ENCODE measurements around the gene NUP210. TPM values are rescaled to one million over a fixed set of nuclear protein-coding genes. Genes with fewer than 3 reads are reported as not detected.

The NUP210 gene
- total and polyA plus RNA-seq, 5 experiments from 2014 or later, result 37.3 to 150 (median 82.7) TPM

DNA sequence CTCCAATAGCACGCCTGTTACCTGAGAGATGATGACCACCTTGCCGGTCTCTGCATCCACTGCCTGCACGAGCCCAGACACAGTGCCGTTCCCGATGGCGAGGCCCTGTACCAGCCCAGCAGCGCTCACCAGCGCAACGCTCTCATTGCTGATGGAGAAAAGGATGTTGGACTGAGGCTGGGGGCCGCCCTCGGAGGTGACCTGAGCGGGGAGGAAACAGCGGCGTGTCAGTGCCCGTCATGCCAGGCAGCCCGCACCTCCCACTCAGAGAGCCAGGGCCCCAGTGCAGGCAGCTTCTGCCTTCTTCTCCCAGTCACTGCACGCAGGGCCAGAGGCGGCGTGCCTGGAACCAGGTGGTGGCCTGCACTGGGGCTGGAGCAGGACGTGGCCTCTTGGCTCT is 80.3 kb downstream of the NUP210 start:
- H3K9me3 Mint-ChIP-seq, result no peaks in the 10 kb centered on the region
- peaks cover 0 to 81% (median 12%) of the 10 kb centered on the region in 3 donors for H3K36me3 Mint-ChIP-seq
- H3K4me3 Mint-ChIP-seq, result no peak overlapping the region
- ATAC-seq, result no peak
- POLR2A ChIA-PET, result interaction anchor here (0.6 kb wide), 1 partner anchor 114 kb away, joined by 6 read pairs; no protein-coding TSS in a partner anchor
- H3K27ac Mint-ChIP-seq, result peak overlapping the region in 1 of 10 donors; percentile 69
- H3K4me1 Mint-ChIP-seq, result peaks cover 16 to 25% (median 17%) of the 10 kb centered on the region in 4 donors
- H3K27me3 Mint-ChIP-seq, result no peaks in the 10 kb centered on the region
- no peak for DNase-seq

DNA sequence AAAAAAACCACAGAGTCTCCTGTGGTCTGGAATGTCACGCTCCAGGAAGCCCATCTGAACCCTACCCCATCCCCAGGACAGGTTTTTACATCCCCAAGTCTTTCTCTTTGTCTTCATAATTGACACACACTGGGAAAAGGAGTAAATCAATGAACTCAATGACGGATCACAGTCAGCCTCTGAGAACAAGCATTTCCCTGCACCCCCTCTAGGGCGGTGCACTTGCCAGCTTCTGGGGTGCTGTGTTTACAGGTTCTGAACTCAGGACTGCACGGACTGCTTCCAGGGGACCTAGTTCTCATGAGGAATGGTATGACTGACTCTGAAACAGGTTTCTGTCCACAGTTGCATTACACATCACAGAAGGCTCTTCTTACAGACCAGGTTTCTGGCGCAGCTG is 81.1 kb downstream of the NUP210 start:
- Mint-ChIP-seq H3K36me3 (peaks cover 0 to 81% (median 12%) of the 10 kb centered on the region in 3 donors), H3K4me3 (no peak overlapping the region), H3K9me3 (no peaks in the 10 kb centered on the region), H3K27me3 (no peaks in the 10 kb centered on the region), H3K4me1 (peaks cover 8 to 18% (median 10%) of the 10 kb centered on the region in 4 donors), H3K27ac (peak overlapping the region in 2 of 10 donors; percentile 48 to 58)
- POLR2A ChIA-PET, result no interaction called here
- DNase-seq (no peak), ATAC-seq (no peak)

DNA sequence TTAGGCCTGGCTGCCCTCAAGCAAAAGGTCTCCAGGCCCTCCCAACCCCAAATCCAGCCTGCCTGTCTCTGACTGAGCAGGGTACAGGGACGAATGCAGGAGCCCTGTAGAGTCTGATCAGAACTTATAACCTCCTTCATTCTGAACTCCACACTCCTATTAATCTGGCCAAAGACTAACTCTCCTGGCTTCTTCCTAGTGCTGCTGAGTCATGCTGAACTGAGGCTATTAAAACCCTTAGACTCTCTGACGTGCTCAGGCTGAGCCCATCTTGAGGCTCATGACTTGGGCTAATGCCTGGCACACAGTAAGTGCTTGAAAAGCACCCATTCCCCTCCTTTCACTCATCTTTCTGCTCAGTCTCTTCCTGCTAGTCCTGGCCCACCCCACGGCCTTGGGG is 81.9 kb downstream of the NUP210 start:
- Mint-ChIP-seq H3K9me3 (no peaks in the 10 kb centered on the region), H3K27me3 (no peaks in the 10 kb centered on the region), H3K27ac (peak overlapping the region in 7 of 10 donors; percentile 37 to 86 (median 53)), H3K4me1 (peaks cover 2 to 10% (median 6%) of the 10 kb centered on the region in 4 donors), H3K36me3 (peaks cover 0 to 86% (median 12%) of the 10 kb centered on the region in 3 donors), H3K4me3 (no peak overlapping the region)
- POLR2A ChIA-PET, result no interaction called here
- ATAC-seq (no peak), DNase-seq (no peak)

DNA sequence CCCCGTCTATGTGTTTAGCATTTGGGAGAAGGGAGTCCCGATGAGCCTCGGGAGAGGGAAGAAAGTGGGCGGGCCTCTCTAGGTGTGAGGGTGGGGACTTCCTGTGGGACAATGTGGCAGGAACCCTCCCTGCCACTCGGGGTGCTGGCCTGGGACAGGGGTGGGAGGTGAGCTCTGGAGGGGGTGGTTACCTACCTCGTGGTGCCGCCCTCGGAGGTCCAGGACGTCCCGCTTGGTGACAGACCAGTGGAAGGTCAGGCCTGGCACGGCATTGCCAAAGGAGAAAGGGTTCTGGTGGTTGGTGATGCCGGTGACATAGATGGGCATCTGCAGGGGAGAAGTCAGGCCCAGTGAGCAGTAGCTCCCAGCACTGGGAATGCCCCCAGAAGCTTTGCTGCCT is 83.5 kb downstream of the NUP210 start:
- POLR2A ChIA-PET, result interaction anchor here (0.8 kb wide), 1 partner anchor 10 kb away, joined by 3 read pairs; no protein-coding TSS in a partner anchor

DNA sequence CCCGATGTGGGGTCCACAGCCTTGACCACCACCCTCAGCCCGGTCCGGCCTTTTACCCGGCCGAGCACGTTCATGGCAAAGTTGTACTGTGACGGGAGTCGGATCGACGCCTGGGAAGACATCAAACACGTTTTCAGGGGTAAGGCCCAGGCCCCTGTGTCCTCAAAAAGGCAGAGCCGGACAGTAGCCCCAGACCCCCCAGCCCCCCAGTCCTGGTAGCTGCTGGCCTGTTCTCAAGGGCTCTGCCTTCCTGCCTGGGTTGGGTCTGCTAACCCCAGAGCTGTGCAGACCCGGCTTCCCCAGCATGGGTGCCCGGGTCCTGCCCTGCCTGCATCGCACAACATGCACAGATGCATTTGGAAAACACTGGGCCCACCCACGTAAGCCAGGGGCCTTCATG is 84.6 kb downstream of the NUP210 start:
- Mint-ChIP-seq H3K4me1 (peaks cover 0 to 21% (median 7%) of the 10 kb centered on the region in 4 donors), H3K4me3 (no peak overlapping the region), H3K9me3 (no peaks in the 10 kb centered on the region), H3K27ac (peak overlapping the region in 4 of 10 donors; percentile 44 to 56 (median 52)), H3K27me3 (no peaks in the 10 kb centered on the region), H3K36me3 (peaks cover 0 to 87% (median 9%) of the 10 kb centered on the region in 3 donors)
- ATAC-seq (no peak), DNase-seq (no peak)
- POLR2A ChIA-PET, result no interaction called here

More for the DNA sequence above, 83.5 kb downstream of the NUP210 start:
- H3K4me1 Mint-ChIP-seq, result peaks cover 0 to 19% (median 6%) of the 10 kb centered on the region in 4 donors
- H3K27me3 Mint-ChIP-seq, result no peaks in the 10 kb centered on the region
- no peaks in the 10 kb centered on the region for H3K9me3 Mint-ChIP-seq
- ATAC-seq (no peak), DNase-seq (no peak)
- H3K27ac Mint-ChIP-seq, result peak overlapping the region in 5 of 10 donors; percentile 38 to 79 (median 50)
- peaks cover 0 to 89% (median 12%) of the 10 kb centered on the region in 3 donors for H3K36me3 Mint-ChIP-seq
- H3K4me3 Mint-ChIP-seq, result no peak overlapping the region

DNA sequence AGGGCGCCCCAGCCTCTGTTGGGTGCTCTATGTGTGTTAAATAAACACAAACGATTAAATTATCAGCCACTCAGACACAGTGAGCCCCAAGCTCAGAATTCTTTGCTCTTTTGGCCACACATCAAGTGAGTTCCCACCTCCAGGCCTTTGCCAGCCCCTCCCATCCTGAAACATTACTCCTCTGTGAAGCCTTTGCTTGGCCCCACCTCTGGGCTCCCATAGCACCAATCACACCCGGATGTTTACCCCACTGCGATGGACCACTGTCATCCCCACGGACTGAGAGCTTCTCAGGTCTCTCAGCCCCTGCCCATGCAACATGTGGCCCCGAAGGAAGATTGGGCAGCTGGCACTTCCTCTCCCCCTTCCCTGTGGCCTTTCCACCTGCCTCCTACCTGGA is 85.1 kb downstream of the NUP210 start:
- Mint-ChIP-seq H3K27me3 (no peaks in the 10 kb centered on the region), H3K9me3 (no peaks in the 10 kb centered on the region), H3K27ac (peak overlapping the region in 8 of 10 donors; percentile 11 to 56 (median 50)), H3K4me3 (no peak overlapping the region), H3K36me3 (peaks cover 0 to 88% (median 9%) of the 10 kb centered on the region in 3 donors), H3K4me1 (peaks cover 0 to 21% (median 7%) of the 10 kb centered on the region in 4 donors)
- POLR2A ChIA-PET, result no interaction called here
- ATAC-seq (no peak), DNase-seq (no peak)

DNA sequence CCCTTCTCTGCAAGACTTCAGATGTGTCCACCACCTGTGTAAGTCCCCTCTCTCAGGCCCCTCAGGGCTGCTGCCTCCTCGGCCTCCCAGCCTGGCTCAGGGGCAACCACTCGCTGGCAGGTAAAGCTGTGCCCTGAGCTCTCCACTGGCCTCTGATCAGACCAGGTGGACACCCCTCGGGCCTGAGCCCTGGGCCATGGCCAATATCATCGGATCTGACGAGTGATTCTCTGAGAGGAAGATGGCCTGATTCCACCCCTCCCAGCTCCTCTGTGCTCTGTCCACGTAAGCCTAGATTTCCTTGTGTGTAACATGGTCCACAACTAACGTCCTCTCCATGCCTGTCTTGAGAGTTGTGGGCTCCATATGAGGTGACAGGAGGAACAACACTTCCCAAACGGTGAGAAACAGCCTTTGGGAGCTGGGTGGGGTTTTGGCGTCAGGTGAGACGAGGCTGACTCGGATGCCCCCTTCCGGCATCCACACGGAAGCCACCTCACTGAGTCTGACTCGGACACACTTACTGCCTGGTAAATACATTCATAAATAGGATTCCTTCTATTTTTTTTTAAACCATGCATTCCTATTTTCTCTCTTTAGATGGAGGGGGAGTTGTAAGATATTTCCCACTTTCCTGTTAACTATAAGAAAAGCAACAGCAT is 86.8 kb downstream of the NUP210 start:
- DNase-seq, result no peak

DNA sequence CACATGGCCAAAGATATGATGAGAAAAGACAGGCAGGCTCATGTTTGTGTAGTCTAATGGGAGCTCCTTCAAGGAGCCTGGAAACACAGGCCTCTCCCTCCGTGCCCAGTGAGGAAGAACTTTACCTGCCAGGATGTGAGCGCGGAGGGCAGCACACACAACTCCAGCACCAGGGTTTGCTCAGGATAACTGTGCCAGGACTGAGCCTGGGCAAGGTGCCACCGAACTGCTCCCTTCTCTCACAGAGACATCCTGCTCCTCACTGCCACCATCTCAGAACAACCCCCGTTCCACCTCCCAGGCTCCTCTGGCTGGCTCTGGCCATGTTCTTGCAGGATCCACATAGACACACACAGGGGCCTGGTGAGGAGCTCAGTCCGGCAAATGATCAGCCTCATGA is 87.4 kb downstream of the NUP210 start:
- H3K27me3 Mint-ChIP-seq, result no peaks in the 10 kb centered on the region
- peak overlapping the region in 7 of 10 donors; percentile 13 to 81 (median 66) for H3K27ac Mint-ChIP-seq
- H3K9me3 Mint-ChIP-seq, result no peaks in the 10 kb centered on the region
- H3K4me1 Mint-ChIP-seq, result peaks cover 0 to 21% (median 6%) of the 10 kb centered on the region in 4 donors
- ATAC-seq (no peak), DNase-seq (no peak)
- POLR2A ChIA-PET, result interaction anchor here (0.5 to 1.8 kb wide), 4 partner anchors 24 to 1786 kb away, joined by 3 to 4 read pairs (median 4); no protein-coding TSS in a partner anchor
- peaks cover 0 to 92% (median 7%) of the 10 kb centered on the region in 3 donors for H3K36me3 Mint-ChIP-seq
- H3K4me3 Mint-ChIP-seq, result no peak overlapping the region

More for the DNA sequence above, 86.8 kb downstream of the NUP210 start:
- Mint-ChIP-seq H3K27ac (peak overlapping the region in 6 of 10 donors; percentile 27 to 75 (median 46)), H3K27me3 (no peaks in the 10 kb centered on the region), H3K36me3 (peaks cover 0 to 91% (median 8%) of the 10 kb centered on the region in 3 donors), H3K9me3 (no peaks in the 10 kb centered on the region), H3K4me3 (no peak overlapping the region), H3K4me1 (peaks cover 0 to 21% (median 6%) of the 10 kb centered on the region in 4 donors)
- no peak for ATAC-seq
- POLR2A ChIA-PET, result interaction anchor here (0.5 to 1.8 kb wide), 3 partner anchors 23 to 112 kb away, joined by 3 to 4 read pairs (median 4); no protein-coding TSS in a partner anchor

DNA sequence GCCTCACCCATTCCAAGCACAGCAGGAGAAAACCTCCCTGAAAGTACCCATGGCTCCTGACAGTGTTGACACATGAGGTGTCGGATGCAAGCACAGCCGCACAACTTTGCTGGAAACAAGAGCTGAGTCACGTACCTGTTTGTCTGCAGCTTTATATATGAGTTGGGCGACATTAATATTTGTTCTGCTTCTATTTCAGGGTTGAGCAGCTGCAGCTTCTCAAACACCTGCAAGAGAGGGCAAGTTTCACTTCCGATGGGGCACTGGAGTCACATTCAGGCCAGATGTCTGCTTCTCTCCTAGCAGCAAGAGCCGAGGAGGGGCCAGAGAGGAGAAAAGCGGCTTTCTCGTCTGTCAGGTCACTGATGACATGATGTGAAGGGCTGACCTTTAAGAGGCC is 88.0 kb downstream of the NUP210 start:
- POLR2A ChIA-PET, result interaction anchor here (0.6 to 1.8 kb wide), 3 partner anchors 25 to 1787 kb away, joined by 3 to 4 read pairs (median 4); no protein-coding TSS in a partner anchor
- H3K36me3 Mint-ChIP-seq, result peaks cover 0 to 91% (median 7%) of the 10 kb centered on the region in 3 donors
- peak overlapping the region in 9 of 10 donors; percentile 13 to 81 (median 66) for H3K27ac Mint-ChIP-seq
- H3K27me3 Mint-ChIP-seq, result no peaks in the 10 kb centered on the region
- peak in 1 of 2 donors; percentile 47 for ATAC-seq
- DNase-seq, result no peak
- H3K4me1 Mint-ChIP-seq, result peaks cover 0 to 21% (median 3%) of the 10 kb centered on the region in 4 donors
- H3K9me3 Mint-ChIP-seq, result no peaks in the 10 kb centered on the region
- H3K4me3 Mint-ChIP-seq, result peak overlapping the region in 1 of 10 donors; percentile 19

DNA sequence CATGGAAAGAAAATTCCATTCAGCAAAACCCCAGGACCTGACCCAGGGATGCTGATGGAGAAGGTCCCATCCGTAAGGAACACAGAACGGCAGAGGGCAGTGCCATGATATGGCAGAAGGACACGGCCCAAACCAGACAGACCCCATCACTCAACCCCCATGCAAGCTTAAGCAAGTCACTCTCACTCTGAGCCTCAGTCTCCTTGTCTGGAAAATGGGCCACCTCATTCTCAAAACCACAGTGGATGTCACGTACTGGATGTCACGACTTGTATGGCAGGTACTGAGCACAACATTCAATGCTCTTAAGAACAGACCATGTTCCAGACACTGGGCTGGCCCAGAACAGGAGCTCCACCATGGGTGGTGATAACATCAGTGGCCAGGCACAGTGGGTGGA is 90.4 kb downstream of the NUP210 start:
- Mint-ChIP-seq H3K9me3 (no peaks in the 10 kb centered on the region), H3K36me3 (peaks cover 0 to 92% (median 4%) of the 10 kb centered on the region in 3 donors), H3K4me1 (peaks cover 0 to 19% (median 3%) of the 10 kb centered on the region in 4 donors), H3K4me3 (no peak overlapping the region), H3K27ac (peak overlapping the region in 6 of 10 donors; percentile 6 to 53 (median 30)), H3K27me3 (no peaks in the 10 kb centered on the region)
- ATAC-seq (no peak), DNase-seq (no peak)
- POLR2A ChIA-PET, result interaction anchor here (0.9 to 1.0 kb wide), 2 partner anchors 15 to 122 kb away, joined by 3 read pairs; no protein-coding TSS in a partner anchor

DNA sequence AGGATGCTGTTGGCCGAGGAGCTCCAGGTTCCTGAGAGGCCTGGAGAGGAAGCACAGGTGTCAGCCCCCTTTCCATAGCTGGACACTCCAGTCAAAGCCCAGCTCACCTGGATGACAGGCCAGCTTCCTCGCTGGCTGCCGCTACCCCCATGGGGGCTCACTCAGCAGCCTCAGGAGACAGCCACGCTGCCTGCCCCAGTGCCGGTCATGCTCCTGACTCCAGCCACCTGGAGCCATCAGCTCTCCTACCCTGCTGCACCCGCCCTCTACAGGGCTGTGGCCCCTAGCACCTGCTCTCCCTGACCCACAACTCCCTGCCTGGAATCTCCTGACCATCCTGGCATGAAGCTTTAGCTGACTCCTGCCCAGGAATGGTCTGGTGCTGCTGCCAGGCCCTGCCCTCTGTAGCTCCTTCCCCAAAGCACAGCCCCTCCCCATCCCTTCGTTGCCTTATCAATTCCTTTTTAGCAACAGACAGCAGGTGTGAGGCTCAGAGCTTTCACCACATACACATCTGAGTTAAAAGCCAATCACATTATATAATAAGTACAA is 94.2 kb downstream of the NUP210 start:
- H3K36me3 Mint-ChIP-seq, result peaks cover 0 to 92% (median 11%) of the 10 kb centered on the region in 3 donors
- peaks cover 0 to 1% (median 0%) of the 10 kb centered on the region in 4 donors for H3K4me1 Mint-ChIP-seq
- H3K27me3 Mint-ChIP-seq, result no peaks in the 10 kb centered on the region
- peak overlapping the region in 5 of 10 donors; percentile 29 to 89 (median 69) for H3K27ac Mint-ChIP-seq
- DNase-seq (no peak), ATAC-seq (no peak)
- H3K4me3 Mint-ChIP-seq, result peak overlapping the region in 1 of 10 donors; percentile 52
- POLR2A ChIA-PET, result interaction anchor here (1.3 to 1.9 kb wide), 2 partner anchors 11 to 20 kb away, joined by 3 to 6 read pairs; no protein-coding TSS in a partner anchor
- H3K9me3 Mint-ChIP-seq, result no peaks in the 10 kb centered on the region

DNA sequence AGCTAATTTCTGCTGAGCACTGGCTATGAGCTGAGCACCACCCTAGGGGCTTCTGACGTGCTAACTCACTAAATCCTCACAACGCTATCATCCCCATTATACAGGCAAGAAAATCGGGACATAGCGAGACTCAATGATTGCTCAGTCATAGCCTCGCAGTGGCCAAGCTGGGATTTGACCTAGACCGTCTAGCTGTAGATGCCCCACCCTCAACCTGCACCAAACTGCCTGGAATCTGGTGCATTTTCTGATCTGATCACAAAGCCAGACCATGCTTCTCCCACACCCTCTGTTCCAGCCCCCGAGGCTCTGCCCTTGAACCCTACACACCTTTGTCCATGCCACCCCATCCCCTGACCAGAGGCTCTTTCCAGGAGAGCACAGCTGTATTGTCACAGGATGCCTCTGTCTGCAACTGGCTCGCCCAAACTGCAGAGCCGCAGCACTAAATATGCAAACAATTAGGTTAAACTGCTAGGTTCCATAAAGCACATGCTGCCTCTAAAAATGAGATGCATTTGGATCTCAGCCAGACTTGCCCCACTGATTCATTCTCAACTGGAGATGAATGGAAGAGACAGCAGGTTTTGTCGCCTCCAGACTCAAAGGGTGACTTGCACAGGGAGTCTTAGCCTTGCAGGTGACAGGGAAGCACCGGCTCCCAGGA is 95.2 kb downstream of the NUP210 start:
- POLR2A ChIA-PET, result interaction anchor here (1.5 to 1.8 kb wide), 2 partner anchors 9 to 127 kb away, joined by 3 to 5 read pairs; no protein-coding TSS in a partner anchor
- Mint-ChIP-seq H3K4me1 (peaks cover 0 to 1% (median 0%) of the 10 kb centered on the region in 4 donors), H3K9me3 (no peaks in the 10 kb centered on the region), H3K36me3 (peaks cover 0 to 93% (median 11%) of the 10 kb centered on the region in 3 donors), H3K27ac (peak overlapping the region in 5 of 10 donors; percentile 56 to 73 (median 65)), H3K27me3 (no peaks in the 10 kb centered on the region), H3K4me3 (no peak overlapping the region)
- no peak for DNase-seq
- no peak for ATAC-seq

All from naive thymus-derived CD8-positive, alpha-beta T cell (primary cell).